Breast epithelium (tissue), 3 donors: Measurements from ENCODE around the gene CACNA1H.

ENCODE experiments used
- POLR2AphosphoS5 ChIP-seq, 3 donors: sonication (generic); formaldehyde crosslinking; IDR thresholded peaks; one replicate each; pipeline ENCODE4 v1.6.1; 2017; ENCODE audit warnings: antibody characterized with exemption in 3 of 3
- TF ChIP-seq, protein P1 (sequence below), 3 donors: fragments of 450-650 bp; IDR thresholded peaks; one replicate each; pipeline ENCODE4 v1.5.1; 2016 to 2017; ENCODE audit warnings: antibody characterized with exemption in 3 of 3, mild to moderate bottlenecking in 3 of 3, moderate library complexity in 3 of 3

DNA sequence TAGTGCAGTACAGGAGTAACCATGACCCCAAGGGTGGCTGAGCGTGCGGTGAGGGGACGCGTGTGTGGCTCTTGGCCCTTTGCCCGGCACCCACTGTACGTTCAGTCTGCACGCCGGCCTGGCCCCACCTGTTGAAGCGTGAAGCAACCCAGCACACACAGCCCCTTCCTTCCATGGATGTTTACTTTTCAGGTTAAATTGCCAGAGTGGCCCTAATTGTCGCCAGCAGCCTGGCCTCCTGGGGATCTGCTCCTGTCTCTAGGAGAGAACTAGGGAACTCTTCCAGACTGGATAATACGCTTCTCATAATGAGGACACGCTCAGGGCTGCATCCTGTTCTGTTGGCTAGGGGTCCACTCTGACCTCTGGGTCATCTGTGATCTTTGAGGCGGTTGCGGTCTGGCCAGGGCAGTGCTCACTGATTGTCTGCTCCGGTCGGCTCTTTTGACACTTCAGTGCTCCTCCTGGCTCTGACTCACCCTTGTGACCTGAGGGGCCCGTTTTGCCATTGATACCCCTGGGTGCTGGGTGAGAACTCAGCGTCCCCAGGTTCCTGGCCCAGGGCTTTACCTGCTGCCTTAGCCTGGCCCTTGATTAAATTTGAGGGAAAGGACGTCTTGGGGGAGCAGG is 44.4 kb downstream of the CACNA1H start:
- TF ChIP-seq, protein P1, sequence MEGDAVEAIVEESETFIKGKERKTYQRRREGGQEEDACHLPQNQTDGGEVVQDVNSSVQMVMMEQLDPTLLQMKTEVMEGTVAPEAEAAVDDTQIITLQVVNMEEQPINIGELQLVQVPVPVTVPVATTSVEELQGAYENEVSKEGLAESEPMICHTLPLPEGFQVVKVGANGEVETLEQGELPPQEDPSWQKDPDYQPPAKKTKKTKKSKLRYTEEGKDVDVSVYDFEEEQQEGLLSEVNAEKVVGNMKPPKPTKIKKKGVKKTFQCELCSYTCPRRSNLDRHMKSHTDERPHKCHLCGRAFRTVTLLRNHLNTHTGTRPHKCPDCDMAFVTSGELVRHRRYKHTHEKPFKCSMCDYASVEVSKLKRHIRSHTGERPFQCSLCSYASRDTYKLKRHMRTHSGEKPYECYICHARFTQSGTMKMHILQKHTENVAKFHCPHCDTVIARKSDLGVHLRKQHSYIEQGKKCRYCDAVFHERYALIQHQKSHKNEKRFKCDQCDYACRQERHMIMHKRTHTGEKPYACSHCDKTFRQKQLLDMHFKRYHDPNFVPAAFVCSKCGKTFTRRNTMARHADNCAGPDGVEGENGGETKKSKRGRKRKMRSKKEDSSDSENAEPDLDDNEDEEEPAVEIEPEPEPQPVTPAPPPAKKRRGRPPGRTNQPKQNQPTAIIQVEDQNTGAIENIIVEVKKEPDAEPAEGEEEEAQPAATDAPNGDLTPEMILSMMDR (IDR thresholded peaks at IDR 0.05): no peak
- TF ChIP-seq POLR2AphosphoS5 (IDR thresholded peaks at IDR 0.05): no peak
